GM19455 (cell line): ENCODE results near the gene SH2B2.
A peak's percentile ranks its signal among the peaks of the same experiment; 100 is the strongest.

Source experiments
- ATAC-seq: cut with Tn5 transposase; IDR thresholded peaks from one replicate; pipeline ENCODE4 v1.9.1; 2021; ENCODE audit not compliant: unreplicated experiment

Gene SH2B2

GRCh38 chr7:102286237-102287110 lies at the start of gene SH2B2:
Gene SH2B2 (plus strand): TSS chr7:102286868. CDS start chr7:102300551, 13,683 bp downstream.
- peak; percentile 26 for ATAC-seq

DNA sequence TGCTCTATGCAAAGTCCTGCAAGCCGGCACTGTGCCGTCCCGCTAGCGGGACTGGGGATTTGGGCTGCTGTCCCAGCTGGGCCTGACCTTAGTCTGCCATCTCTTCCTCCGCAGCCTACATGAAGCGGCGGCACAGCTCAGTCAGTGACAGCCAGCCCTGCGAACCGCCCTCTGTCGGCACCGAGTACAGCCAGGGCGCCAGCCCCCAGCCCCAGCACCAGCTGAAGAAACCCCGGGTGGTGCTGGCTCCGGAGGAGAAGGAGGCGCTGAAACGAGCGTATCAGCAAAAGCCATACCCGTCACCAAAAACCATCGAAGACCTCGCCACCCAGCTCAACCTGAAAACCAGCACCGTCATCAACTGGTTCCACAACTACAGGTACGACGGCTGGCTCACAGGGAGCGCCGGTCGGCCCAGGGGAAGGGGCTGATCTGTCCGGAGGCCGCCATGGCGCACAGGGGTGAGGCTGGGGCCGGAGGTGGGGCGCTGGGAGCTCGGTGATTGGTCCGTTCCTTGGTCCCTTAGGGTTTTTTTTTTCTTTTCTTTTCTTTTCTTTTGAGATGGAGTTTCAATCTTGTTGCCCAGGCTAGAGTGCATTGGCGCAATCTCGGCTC lies 47.4 kb upstream of the SH2B2 start:
- no peak for ATAC-seq

GRCh38 chr7:102241431-102241830 lies 45.2 kb upstream of the SH2B2 start:
- ATAC-seq = no peak

GRCh38 chr7:102244601-102245000 lies 42.1 kb upstream of the SH2B2 start:
- no peak for ATAC-seq

DNA sequence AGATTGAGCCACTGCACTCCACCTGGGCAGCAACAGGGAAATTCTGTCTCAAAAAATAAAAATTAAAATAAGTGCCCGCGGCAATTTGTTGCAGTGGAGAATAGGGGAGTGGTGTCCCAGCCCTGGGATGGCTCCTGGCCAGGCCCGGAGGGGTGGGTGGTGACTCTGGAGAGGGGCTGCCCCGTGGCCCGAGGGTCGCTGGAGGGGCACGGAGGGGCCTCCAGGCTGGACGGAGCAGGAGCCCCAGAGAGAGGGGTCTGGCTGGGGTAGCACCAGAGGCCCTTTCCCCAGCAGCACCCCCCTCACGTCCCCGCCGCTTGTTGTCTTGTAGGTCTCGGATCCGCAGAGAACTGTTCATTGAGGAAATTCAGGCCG lies 38.6 kb upstream of the SH2B2 start:
- no peak for ATAC-seq

GRCh38 chr7:102248456-102249395 lies 37.9 kb upstream of the SH2B2 start:
- ATAC-seq = no peak

DNA sequence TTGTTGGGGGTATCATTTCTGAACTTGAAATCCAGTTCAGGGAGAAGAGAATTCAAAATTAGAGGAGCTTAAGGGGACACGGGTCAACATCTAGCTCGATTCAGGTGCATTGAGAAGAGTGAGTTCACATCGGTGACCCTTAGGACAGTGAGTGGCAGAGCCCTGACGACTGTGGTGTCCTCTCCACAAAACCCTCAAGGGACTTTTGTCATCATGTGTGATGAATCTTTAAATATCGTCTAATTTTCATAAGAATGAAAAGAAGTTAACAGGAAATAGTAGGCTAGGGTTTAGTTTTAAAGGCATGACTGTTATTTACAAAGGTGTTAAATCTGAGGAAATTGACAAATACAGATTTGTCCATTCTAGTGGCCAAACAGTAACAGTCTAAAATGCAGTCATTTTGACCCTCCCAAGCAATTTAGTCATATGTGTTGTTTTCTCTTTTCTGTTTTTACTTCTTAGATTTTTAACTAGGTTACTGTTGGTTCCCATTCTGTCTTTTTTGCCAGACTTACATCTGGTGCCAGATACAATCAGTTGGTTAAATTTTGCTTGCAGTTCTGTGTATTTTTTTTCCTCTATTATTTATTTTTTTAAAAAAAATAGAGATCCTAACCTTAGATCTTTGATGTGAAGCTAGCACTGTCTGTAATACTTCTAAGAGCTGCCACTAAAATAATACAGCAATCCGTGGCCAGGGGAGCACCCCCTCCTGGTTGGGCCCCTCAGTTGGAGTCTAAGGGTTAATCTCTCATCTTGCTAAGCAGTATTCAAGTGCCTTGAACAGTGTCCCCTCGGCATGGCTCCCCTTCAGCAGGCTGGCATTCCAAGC lies 34.9 kb upstream of the SH2B2 start:
- ATAC-seq = no peak

DNA sequence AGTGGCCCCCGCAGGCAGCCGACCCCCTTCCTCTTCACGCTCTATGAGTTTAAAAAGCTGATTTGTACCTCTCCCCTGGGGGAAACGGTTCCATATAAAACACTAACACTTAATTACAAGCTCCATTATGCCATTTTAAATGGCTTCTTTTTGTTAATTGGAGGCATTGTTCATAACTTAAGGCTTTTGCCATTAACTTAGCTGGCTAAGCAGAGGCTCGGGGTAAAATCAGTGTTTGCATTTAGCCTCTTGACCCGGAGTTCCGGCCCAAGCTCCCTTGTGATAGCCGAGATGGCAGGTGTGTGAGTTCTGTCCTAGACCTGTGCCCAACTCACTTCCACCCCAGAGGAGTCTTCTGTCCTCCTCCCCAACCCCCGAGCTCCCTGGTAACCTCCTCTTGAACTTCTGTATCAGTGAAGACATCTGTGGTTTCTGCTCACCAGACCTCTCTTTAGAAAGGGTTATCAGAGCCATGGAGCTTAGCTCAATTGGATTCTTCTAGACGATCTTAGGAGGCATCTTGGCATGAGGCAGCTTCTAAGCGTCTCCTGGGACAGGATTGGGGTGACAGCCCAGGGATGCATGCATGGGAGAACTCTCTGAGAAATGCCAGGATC lies 34.2 kb upstream of the SH2B2 start:
- ATAC-seq = no peak

DNA sequence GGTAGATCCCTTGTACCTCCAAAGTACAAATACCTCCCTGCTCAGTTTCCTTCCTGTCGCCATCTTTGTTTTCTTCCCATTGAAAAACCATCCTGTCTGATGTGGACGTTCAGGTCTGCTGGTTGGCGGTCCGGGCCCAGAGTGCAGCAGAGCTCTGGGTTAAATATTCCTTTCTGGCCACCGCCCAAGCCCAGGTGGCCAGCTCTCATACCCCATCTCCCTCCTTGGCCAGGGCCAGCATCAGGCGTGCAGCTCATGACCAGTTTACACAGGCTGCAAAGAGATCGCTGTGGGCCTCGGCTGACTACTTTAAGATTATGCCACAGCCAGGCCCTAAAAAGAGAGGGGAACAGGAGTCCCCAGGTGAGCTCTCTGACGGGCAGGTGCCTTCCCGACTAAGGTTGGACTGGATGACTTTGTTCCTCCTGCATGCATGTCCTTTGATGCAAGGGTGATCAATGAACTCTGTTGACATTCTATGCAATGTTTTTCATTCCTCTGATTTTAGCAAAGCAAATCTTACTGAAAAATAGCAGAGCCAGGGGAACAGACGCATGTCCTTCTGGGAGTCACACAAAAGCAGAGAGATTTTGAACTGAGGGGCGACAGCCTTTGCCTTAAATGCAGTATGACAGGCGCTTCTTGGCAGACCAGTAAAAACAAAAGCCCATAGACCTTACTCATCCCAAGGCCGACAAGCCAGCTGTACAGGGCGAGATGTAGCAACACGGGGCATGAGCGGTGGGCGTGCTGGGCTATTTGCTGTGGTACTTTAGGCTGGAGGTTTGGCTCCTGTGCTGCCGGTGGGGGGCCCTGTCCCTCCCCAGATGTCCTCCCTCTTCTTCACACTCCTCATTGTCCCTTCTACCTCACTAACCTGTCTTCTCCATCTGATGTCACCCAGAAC lies 33.3 kb upstream of the SH2B2 start:
- ATAC-seq = no peak

- no peak for ATAC-seq
These were observed 32.7 kb upstream of the SH2B2 start for GRCh38 chr7:102253973-102254370.

GRCh38 chr7:102254521-102254920 lies 32.1 kb upstream of the SH2B2 start:
- no peak for ATAC-seq

GRCh38 chr7:102255501-102255900 lies 31.2 kb upstream of the SH2B2 start:
- no peak for ATAC-seq

DNA sequence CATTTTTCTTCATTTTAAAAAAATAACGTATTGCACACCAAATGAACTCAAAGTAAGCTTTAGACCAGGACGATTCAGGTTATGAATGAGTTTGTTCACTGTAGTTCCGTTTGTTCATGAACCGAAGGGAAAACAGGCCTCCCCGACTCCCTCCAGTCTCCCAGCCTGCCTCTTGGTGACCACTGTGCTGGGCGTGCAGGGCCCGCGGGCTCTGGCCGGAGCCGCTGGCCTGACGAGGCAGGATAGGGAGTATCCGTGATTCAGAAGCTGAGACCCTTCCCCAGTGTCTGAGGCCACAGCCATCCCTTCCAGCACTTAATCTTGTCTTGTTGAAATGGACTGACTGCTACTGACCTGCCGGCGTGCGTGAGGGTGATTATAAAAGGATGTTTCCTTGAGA lies 30.8 kb upstream of the SH2B2 start:
- ATAC-seq = no peak

GRCh38 chr7:102258073-102258748 lies 28.5 kb upstream of the SH2B2 start:
- no peak for ATAC-seq

GRCh38 chr7:102258749-102259107 lies 27.9 kb upstream of the SH2B2 start:
- ATAC-seq = no peak

- ATAC-seq = no peak
These were observed 25.8 kb upstream of the SH2B2 start for GRCh38 chr7:102260856-102261255.

DNA sequence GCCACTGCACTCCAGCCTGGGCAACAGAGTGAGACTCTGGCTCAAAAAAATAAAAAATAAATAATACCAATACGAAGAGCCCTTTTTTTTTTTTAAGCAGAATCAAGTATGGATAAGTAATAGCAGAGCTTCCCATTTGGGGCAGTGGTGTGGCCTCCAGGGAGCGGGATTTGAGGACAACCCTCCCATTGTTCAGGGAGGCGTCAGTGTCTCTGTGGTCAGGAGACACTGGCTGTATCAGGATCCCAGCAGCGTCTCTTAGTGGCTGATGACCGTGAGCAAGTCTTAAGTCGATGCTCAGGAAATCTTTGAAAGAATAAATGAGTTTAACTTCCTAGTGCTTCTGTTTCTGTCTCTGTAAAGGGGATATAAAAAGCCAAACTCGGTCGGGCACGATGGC lies 25.2 kb upstream of the SH2B2 start:
- no peak for ATAC-seq

DNA sequence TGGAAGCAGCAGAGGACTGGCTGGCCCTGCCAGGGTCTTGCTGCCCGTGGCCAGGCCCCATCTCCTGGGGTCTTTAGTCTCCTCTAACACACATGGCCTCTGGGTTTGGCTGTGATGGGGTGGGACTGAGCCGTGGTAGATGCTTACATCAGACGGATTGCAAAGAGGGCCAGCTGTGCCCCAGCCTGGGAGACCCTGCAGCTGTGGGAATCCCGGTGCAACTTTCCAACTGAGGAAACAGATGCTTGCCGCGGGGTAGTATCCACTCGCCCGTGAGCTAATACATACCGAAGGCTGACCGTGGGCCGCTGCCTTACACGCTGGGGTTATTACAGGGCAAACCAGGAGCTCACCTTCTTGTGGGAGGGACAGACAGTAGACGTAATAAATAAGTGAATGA lies 24.1 kb upstream of the SH2B2 start:
- ATAC-seq = no peak
